Motor neuron (in vitro differentiated cells): ENCODE results near the gene UBE2H. TPM values are rescaled to one million over a fixed set of nuclear protein-coding genes. Genes with fewer than 3 reads are reported as not detected.
"Not testable (repeated sequence)": the region's sequence is repeated elsewhere in the genome, so short reads cannot be mapped to it uniquely, and the experiment has no call there.

Experiments
- ATAC-seq, 8 experiments: fragments of 200-7000 bp; cut with Tn5 transposase; replicated peaks in 6 of 8; 2 replicates each; pipeline ENCODE4 v1.8.0; 2021; ENCODE audit warnings: mild to moderate bottlenecking in 8 of 8, moderate library complexity in 8 of 8
- H3K27ac ChIP-seq, 2 donors: fragments of 250-450 bp; sonication (Bioruptor Pico); 2 replicates each; pipeline ENCODE4 v1.9.0; 2021; ENCODE audit warnings: antibody characterized with exemption in 2 of 2, mild to moderate bottlenecking in 2 of 2, moderate library complexity in 1 of 2
- H3K4me1 ChIP-seq, 2 donors: fragments of 250-450 bp; sonication (Bioruptor Pico); replicated peaks in 1 of 2; 2 replicates each; pipeline ENCODE4 v1.6.1; 2021; ENCODE audit warnings: antibody characterized with exemption in 2 of 2, mild to moderate bottlenecking in 2 of 2, moderate library complexity in 1 of 2
- H3K4me3 ChIP-seq, 5 donors: fragments of 250-450 bp; sonication (Bioruptor Pico); 2 replicates each; pipeline ENCODE4 v1.9.0; 2021; ENCODE audit warnings: antibody characterized with exemption in 5 of 5, mild to moderate bottlenecking in 5 of 5, moderate library complexity in 4 of 5
- WGBS, 10 experiments: fragments of 450-650 bp; shearing (Covaris generic); methylation state at CpG; one replicate each; pipeline ENCODE4 v1.0.0; 2022; 5-methylcytosine and 5-hydroxymethylcytosine counted together
- in situ Hi-C, 9 experiments: fragments of 400-800 bp; cut with MboI; loops; one replicate each; pipeline ENCODE4 v1.15.0; 2021; ENCODE audit warnings: low sequenced_read_pairs in 9 of 9, low pct_unique_long_range_greater_than_20kb in 2 of 9; ENCODE audit not compliant: unreplicated experiment in 9 of 9
- total RNA-seq, 8 experiments: library from RNA; unstranded; fragments of 300-600 nt; gene quantifications; 2 replicates each; pipeline versions ENCODE4 v1.2.3 to v1.2.4, GENCODE V29; 2022

Gene UBE2H
- total RNA-seq, 8 experiments from 2014 or later = 29.4 to 114 (median 47.6) TPM

DNA sequence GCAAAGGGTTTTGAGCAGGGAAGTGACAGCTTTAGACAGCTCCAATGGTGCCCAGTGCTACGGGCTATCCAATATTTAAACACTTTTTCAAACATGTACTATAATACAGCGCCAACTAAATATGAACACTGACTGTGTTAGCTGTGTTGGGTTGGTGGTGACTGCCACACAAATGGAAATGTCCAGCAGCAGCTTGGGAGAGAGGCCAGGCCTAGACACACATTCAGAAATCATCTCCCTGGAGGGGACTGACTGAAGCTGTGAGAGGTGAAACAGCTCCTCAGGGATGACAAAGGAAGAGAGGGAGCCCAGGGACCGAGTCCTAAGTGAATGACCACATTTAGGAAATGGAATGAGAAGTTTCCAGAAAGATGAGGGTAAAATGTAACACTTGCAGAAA lies 115.8 kb downstream of the UBE2H start:
- H3K4me1 ChIP-seq = peaks cover 0 to 11% of the 10 kb centered on the region in 2 donors
- WGBS, 10 experiments = 50 to 95% (median 76%) methylated on average over 1 to 3 of the region's 3 CpGs; no CpG with 5 or more reads in 3 of the 10 experiments
- no peak overlapping the region for H3K27ac ChIP-seq
- no peak for ATAC-seq
- in situ Hi-C loops = loop anchor here in 2 of 9 experiments (10.0 to 25.0 kb wide), 2 partner anchors 168 to 175 kb away; no protein-coding TSS in a partner anchor
- no peak overlapping the region for H3K4me3 ChIP-seq

DNA sequence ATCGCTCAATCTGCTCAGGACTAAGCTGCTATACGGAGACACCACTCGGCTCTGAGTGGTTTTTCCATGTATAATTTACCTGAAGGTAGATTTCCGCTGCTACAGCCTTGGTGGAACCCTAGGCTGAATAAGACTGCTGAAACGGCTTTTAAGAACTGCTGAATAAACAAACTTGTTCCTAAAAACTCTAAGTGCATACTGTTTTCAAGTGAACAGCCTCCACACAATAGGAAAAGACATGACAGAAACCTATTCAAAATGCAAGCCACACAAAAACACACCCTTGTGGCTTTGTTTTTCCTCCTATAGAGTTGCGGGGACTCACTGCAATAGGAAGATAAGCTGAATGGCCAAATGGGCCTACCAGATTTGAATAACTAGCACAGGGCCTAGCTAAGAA lies 117.2 kb downstream of the UBE2H start:
- Histone ChIP-seq H3K4me3 (no peak overlapping the region), H3K4me1 (peaks cover 0 to 11% of the 10 kb centered on the region in 2 donors), H3K27ac (no peak overlapping the region)
- in situ Hi-C loops = loop anchor here in 2 of 9 experiments (10.0 to 25.0 kb wide), 2 partner anchors 169 to 177 kb away; no protein-coding TSS in a partner anchor
- WGBS, 10 experiments = 25 to 95% (median 70%) methylated on average over 3 to 6 of the region's 6 CpGs; no CpG with 5 or more reads in 1 of the 10 experiments
- peak in 3 of 8 experiments; percentile 38 to 45 (median 44) for ATAC-seq

DNA sequence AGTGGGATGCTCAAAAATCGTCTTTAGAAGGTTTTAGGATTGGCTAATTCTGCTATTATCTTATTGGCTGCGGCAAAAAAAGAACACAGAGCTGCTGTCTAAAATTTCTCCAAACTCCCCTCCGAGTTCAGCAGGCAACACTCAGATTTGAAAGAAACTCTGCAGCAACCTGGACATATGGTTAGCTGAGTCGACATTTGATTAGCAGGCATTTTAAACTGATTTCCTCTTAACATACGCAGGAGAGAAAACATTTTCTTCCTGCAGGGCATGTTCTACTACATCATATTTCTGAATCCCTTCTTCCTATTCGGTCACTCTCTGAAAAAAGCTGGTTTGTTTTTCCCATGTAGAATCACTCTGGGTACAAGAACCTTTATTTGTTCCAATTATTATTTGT lies 119.4 kb downstream of the UBE2H start:
- not testable (repeated sequence) for H3K27ac ChIP-seq, H3K4me3 ChIP-seq, ATAC-seq
- in situ Hi-C loops = loop anchor here in 2 of 9 experiments (10.0 to 25.0 kb wide), 2 partner anchors 171 to 179 kb away; no protein-coding TSS in a partner anchor
- 70 to 100% (median 88%) methylated on average over 1 to 6 of the region's 6 CpGs for WGBS, 10 experiments
- peaks cover 0 to 16% of the 10 kb centered on the region in 2 donors for H3K4me1 ChIP-seq

DNA sequence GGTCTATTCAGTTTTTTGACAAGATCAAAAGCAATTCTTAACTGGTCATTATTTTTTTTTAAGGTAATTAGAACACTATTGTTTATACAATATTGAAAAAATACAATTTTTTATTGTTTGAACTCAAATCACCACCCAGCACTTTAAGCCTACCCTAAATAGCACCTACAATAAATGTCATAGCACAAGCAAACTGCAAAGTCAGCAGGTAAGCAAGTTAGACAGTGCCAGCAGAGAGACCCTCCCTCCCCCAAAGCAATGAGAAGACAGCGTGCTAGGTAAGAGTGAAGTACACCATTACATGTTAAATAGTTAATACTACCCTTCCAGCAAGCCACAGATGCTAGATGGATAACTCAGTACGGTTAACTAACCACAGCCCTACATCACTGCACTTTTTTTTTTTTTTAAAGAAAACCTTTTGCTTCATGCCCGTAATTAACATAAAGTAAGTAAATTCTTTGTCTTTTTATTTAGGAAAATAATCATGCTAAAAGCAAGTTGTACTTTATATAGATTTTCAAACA lies 120.0 kb downstream of the UBE2H start:
- peaks cover 0 to 16% of the 10 kb centered on the region in 2 donors for H3K4me1 ChIP-seq
- no peak overlapping the region for H3K27ac ChIP-seq
- in situ Hi-C loops = loop anchor here in 2 of 9 experiments (10.0 to 25.0 kb wide), 2 partner anchors 172 to 180 kb away; no protein-coding TSS in a partner anchor
- H3K4me3 ChIP-seq = no peak overlapping the region
- ATAC-seq = no peak
- 80 to 100% (median 90%) methylated on average over 1 to 3 of the region's 3 CpGs; no CpG with 5 or more reads in 1 of the 10 experiments for WGBS, 10 experiments

DNA sequence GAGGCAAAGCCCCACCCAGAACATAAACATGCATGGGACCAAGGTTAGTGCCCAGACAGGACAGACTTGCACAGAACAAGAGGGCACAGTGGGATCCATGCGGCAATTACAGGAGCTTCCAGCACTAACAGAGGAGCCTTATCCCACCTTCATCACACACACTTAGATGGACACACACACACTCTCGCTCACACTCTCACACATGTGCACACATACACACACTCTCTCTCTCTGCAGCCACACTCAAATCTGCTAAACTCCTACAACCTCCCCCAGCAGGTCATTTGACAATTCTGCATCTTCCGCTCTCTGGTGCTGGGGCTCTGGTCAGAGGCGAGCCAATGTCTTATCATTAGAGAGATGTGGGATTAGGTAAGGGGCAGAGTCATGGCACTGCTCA lies 120.5 kb downstream of the UBE2H start:
- Histone ChIP-seq H3K4me3 (no peak overlapping the region), H3K4me1 (peaks cover 0 to 16% of the 10 kb centered on the region in 2 donors), H3K27ac (no peak overlapping the region)
- in situ Hi-C loops = loop anchor here in 2 of 9 experiments (10.0 to 25.0 kb wide), 2 partner anchors 173 to 180 kb away; no protein-coding TSS in a partner anchor
- no peak for ATAC-seq
- WGBS, 10 experiments = 90 to 100% (median 100%) methylated on average over 1 to 3 of the region's 4 CpGs; no CpG with 5 or more reads in 5 of the 10 experiments

DNA sequence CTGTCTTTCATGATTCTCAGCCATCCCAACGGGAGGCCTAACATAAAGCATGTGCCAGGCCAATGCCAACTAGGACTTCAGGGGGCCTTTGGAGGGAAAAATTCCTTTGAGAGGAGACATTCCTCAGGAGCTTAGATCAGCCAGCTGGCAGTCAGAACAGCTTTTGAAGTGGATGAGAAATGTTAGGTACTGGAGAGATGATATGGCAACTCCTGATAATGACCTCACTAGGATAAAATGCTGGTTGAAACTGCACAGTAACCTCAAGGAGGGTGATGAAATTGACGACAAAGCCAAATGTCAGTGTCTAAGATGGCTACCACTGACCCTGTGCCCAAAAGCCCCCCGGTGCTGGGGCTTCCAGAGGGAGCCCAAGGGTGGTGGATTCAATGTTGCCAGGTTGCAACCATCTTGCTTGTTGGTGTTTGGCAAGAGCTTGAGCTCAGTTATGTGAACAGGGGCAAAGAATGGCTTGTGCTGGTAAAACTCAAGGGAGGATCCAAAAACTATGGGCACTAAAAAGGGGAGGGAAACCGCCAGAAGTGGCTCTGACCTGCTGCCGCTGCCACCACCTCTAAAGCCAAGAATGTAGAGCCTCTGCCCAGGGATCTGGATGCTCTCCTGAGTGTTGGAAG lies 121.2 kb downstream of the UBE2H start:
- no peak overlapping the region for H3K4me3 ChIP-seq
- in situ Hi-C loops = loop anchor here in 2 of 9 experiments (10.0 to 25.0 kb wide), 2 partner anchors 173 to 181 kb away; no protein-coding TSS in a partner anchor
- H3K27ac ChIP-seq = no peak overlapping the region
- 20 to 100% (median 60%) methylated on average over 1 to 4 of the region's 5 CpGs; no CpG with 5 or more reads in 3 of the 10 experiments for WGBS, 10 experiments
- peaks cover 0 to 16% of the 10 kb centered on the region in 2 donors for H3K4me1 ChIP-seq
- ATAC-seq = peak in 4 of 8 experiments; percentile 15 to 81 (median 60)

DNA sequence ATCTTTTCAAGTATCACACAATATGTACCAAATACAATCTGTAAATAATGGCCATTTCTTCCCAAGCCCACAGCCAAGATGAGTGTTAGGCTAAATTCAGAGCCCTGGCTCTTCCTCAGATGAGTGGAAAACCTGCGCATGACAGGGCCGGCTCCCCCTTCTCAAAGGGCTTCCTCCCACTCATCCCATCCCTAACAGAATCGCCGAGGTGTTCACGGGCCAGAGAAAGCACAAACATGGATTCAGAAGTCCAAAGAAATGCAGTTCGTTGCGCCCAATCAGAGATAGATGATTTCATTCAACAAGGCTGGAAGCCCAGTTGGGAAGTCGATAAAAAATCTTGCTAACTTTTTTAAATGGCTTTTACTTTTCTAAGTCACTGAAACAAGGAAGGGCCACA lies 121.8 kb downstream of the UBE2H start:
- Histone ChIP-seq H3K4me3 (no peak overlapping the region), H3K4me1 (peaks cover 0 to 10% of the 10 kb centered on the region in 2 donors), H3K27ac (no peak overlapping the region)
- 60 to 100% (median 90%) methylated on average over 1 to 8 of the region's 8 CpGs; no CpG with 5 or more reads in 1 of the 10 experiments for WGBS, 10 experiments
- ATAC-seq = no peak
- in situ Hi-C loops = loop anchor here in 2 of 9 experiments (10.0 to 25.0 kb wide), 2 partner anchors 174 to 181 kb away; no protein-coding TSS in a partner anchor

DNA sequence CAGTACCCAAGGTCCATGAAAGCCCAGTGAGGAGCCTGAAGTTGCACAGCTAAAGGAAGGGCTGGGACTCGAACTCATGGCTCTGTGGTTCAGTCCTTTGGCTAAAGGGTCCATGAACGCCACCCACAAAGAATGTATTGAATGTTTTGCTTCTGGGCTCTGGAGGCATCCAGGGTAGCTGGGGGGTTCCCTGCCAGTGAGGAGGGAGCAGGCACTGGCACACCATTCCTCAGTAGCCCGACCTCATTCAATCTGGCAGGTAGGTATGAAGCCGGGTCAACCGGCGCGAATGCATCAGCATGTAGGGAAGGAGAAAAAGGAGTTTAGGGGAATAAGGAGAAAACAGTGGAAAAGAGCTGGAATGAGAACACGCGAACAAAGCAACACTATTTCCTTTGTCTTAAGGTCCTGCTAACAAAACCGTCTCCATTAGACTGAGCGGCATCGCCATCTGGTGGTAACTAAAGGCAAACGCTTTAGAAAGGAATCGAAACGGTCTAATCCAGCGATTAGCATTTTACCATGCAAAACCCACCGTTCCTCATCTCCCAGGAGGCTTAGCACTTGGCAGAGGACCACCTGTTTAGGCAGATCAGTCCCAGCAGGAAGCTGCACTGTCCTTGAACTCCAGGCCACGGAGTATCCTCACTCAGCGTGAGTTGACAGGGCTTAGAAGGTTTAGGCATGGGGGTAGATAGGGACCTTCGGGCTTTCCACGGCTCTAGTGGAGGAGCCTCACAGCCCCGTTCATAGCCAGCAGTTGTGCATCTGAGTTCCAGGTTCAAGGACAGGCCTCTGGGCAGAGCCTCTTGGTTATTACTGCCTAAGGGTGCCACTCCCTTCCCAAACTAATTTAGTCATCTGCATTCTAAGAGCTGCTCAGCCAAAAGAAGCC lies 122.8 kb downstream of the UBE2H start:
- WGBS, 10 experiments = 5 to 100% (median 26%) methylated on average over 1 to 20 of the region's 22 CpGs; no CpG with 5 or more reads in 1 of the 10 experiments
- H3K4me1 ChIP-seq = peaks cover 0 to 5% of the 10 kb centered on the region in 2 donors
- H3K27ac ChIP-seq = peak overlapping the region in 1 of 2 donors; percentile 70
- in situ Hi-C loops = loop anchor here in 3 of 9 experiments (10.0 to 25.0 kb wide), 3 partner anchors 165 to 182 kb away; no protein-coding TSS in a partner anchor
- H3K4me3 ChIP-seq = no peak overlapping the region
- ATAC-seq = peak; percentile 7 to 75 (median 16)

DNA sequence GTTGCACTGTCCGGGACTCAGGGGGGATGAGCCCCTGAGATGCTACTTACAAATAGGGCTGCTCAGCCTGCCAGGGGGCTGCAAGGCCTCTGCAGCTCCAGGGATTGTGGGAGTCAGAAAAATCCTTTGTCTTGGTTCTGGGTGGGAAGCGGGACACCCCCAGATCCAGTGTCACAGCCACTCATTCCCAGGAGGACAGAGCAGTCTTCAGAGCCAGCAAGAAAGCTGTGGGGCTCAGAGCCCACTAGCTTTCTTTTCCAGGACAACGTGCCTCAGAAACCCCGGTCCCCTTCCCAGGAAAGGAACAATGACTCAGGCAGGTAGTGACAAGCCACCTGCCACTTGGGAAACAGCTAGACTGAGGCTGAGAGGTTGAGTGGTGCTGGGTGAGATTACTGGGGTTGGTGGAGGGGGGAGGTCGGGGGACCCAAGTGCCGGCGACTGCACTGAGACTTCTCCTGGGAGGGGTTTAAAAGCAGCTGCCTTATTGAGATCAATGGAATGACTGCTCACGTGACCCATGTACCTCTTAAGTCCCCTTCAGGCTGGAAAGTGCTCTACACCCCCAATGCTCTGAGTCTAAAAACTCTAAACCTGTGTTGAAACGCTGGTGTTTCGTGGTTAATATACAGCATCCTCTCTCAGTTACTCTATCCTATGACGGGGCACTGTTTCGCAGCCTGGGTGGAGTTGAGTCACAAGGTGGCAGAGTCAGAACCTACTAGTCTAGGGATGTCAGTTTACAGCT lies 123.6 kb downstream of the UBE2H start:
- 40 to 100% (median 92%) methylated on average over 1 to 5 of the region's 12 CpGs; no CpG with 5 or more reads in 3 of the 10 experiments for WGBS, 10 experiments
- in situ Hi-C loops = loop anchor here in 3 of 9 experiments (10.0 to 25.0 kb wide), 3 partner anchors 164 to 183 kb away; no protein-coding TSS in a partner anchor
- Histone ChIP-seq H3K27ac (no peak overlapping the region), H3K4me1 (peaks cover 0 to 5% of the 10 kb centered on the region in 2 donors), H3K4me3 (no peak overlapping the region)
- no peak for ATAC-seq

DNA sequence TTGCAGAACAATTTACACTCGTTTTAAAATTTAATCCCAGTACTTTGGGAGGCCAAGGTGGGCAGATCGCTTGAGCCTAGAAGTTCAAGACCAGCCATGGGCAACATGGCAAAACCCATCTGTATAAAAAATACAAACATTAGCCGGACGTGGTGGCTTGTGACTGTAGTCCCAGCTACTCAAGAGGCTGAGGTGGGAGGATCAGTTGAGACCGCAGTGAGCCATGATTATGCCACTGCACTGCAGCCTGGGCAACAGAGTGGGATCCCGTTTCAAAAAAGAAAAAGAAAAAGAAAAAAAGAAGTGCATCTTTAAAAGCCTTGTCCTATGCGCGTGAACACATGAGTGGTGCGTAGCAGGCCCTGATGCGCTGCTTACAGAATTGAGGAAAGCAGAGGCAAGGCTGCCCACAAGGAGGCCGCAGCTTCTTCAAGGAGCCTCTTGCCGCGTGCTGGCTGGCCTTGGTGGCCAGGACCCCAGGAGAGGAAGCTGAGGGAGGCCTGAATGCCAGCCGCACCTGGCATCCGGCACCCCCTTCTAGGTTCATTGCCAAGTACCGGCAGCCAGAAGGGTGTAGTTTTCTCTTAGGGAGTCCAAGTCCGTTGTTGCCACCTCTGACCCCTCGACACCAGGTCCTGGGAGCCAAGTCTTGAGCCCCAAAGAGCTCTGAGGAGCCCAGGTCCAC lies 124.5 kb downstream of the UBE2H start:
- H3K4me3 ChIP-seq = no peak overlapping the region
- WGBS, 10 experiments = 60 to 92% (median 82%) methylated on average over 2 to 11 of the region's 18 CpGs; no CpG with 5 or more reads in 2 of the 10 experiments
- in situ Hi-C loops = loop anchor here in 3 of 9 experiments (10.0 to 25.0 kb wide), 3 partner anchors 163 to 184 kb away; no protein-coding TSS in a partner anchor
- no peak for ATAC-seq
- H3K4me1 ChIP-seq = peaks cover 0 to 5% of the 10 kb centered on the region in 2 donors
- H3K27ac ChIP-seq = no peak overlapping the region

DNA sequence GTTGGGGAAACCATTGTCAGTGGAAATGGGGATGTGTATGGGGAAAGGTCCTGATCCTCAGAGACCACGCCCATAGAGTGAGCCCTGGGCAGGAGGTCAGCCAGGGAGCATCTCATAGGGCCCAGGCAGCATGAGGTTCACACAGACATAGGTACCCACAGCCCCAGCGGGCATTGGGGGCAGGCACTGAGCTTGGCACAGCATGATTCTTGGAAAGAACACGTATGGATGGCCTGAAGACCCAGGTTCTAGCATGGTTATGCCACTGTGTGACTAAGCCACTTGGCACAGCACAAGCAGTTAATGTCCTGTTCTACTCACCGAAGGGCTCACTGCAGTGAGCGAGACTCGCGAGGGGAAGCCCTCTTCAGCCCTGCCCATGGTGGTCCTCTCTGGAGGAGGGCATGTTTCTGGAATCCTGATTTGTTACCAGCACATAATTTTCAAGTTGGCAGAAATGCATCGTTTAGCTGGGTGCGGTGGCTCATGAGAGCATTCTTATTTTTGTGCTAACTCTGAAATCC lies 125.2 kb downstream of the UBE2H start:
- 72 to 100% (median 91%) methylated on average over 2 to 7 of the region's 9 CpGs; no CpG with 5 or more reads in 4 of the 10 experiments for WGBS, 10 experiments
- in situ Hi-C loops = loop anchor here in 3 of 9 experiments (10.0 to 25.0 kb wide), 3 partner anchors 163 to 185 kb away; no protein-coding TSS in a partner anchor
- no peak overlapping the region for H3K27ac ChIP-seq
- no peak overlapping the region for H3K4me3 ChIP-seq
- no peak for ATAC-seq
- H3K4me1 ChIP-seq = peaks cover 0 to 5% of the 10 kb centered on the region in 2 donors
